HG02870 (cell line): ENCODE data around the gene DOK6.
"Not testable (repeated sequence)": the region's sequence is repeated elsewhere in the genome, so short reads cannot be mapped to it uniquely, and the experiment has no call there.

Source experiments
- ATAC-seq: cut with Tn5 transposase; IDR thresholded peaks from one replicate; pipeline ENCODE4 v1.9.1; 2021; ENCODE audit warnings: mild to moderate bottlenecking, moderate library complexity; ENCODE audit not compliant: unreplicated experiment

DOK6 gene

GRCh38 chr18:69789794-69790193 is 389.1 kb downstream of the DOK6 start:
- ATAC-seq = no peak

GRCh38 chr18:69790649-69791048 is 390.0 kb downstream of the DOK6 start:
- no peak for ATAC-seq

GRCh38 chr18:69795791-69796190 is 395.1 kb downstream of the DOK6 start:
- no peak for ATAC-seq

GRCh38 chr18:69804776-69805501 is 404.3 kb downstream of the DOK6 start:
- ATAC-seq = no peak

GRCh38 chr18:69808399-69808798 is 407.7 kb downstream of the DOK6 start:
- no peak for ATAC-seq

GRCh38 chr18:69813559-69813958 is 412.9 kb downstream of the DOK6 start:
- ATAC-seq = no peak

GRCh38 chr18:69814861-69815385 is 414.2 kb downstream of the DOK6 start:
- ATAC-seq = no peak

GRCh38 chr18:69817335-69817940 is 416.8 kb downstream of the DOK6 start:
- ATAC-seq = no peak

GRCh38 chr18:69819460-69819859 is 418.8 kb downstream of the DOK6 start:
- ATAC-seq = no peak

- ATAC-seq = no peak
These were observed 419.9 kb downstream of the DOK6 start for GRCh38 chr18:69820538-69820937.

- ATAC-seq = no peak
These were observed 429.5 kb downstream of the DOK6 start for GRCh38 chr18:69830189-69830588.

- ATAC-seq = not testable (repeated sequence)
These were observed 434.3 kb downstream of the DOK6 start for GRCh38 chr18:69834980-69835379.

GRCh38 chr18:69838003-69838402 is 437.3 kb downstream of the DOK6 start:
- no peak for ATAC-seq

- no peak for ATAC-seq
These were observed 438.1 kb downstream of the DOK6 start for GRCh38 chr18:69838620-69839411.

GRCh38 chr18:69839497-69839896 is 438.8 kb downstream of the DOK6 start:
- no peak for ATAC-seq

- ATAC-seq = no peak
These were observed 439.3 kb downstream of the DOK6 start for GRCh38 chr18:69840001-69840400.

- ATAC-seq = no peak
These were observed 439.8 kb downstream of the DOK6 start for GRCh38 chr18:69840445-69840844.

GRCh38 chr18:69841117-69841516 is 440.4 kb downstream of the DOK6 start:
- ATAC-seq = no peak

- ATAC-seq = no peak
These were observed 442.3 kb downstream of the DOK6 start for GRCh38 chr18:69843015-69843414.

- no peak for ATAC-seq
These were observed 444.0 kb downstream of the DOK6 start for GRCh38 chr18:69844656-69845055.

GRCh38 chr18:69845593-69846506 is 445.2 kb downstream of the DOK6 start:
- no peak for ATAC-seq
